ENCODE measurements around the gene IL4.

DNA sequence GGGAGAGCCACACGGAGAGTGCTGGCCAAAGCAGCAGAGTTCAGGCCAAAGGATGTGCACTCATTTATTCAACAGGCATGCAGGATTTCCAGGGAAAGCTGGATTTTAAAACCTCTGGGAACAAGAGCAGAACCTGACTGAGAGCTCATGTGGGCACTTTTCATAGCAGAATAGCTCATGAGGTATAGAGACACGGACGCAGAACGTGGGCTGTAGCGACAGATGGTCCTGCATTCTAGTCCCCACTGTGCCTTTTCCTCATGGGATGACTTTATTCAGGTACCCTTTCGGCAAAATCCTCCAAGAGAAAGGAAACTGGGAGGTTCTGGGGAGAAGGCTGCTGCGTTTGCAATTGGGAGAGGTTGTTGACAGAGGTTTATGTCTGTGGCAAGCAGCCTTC lies 5.4 kb downstream of the IL4 start:
- TF ChIP-seq CTCF (IDR thresholded peaks at IDR 0.05): no peak
- TF ChIP-seq POLR2A (IDR thresholded peaks at IDR 0.05): no peak
